HG03135 (cell line): ENCODE data around the gene SPCS1.
A peak's percentile ranks its signal among the peaks of the same experiment; 100 is the strongest.

Experiments
- ATAC-seq: cut with Tn5 transposase; IDR thresholded peaks from one replicate; pipeline ENCODE4 v1.9.1; 2021; ENCODE audit warnings: mild to moderate bottlenecking, moderate library complexity; ENCODE audit not compliant: unreplicated experiment

SPCS1 gene

GRCh38 chr3:52694528-52695189 lies 11.2 kb upstream of the SPCS1 start:
- ATAC-seq: no peak

- ATAC-seq: no peak
Observed at GRCh38 chr3:52695798-52696671, 9.9 kb upstream of the SPCS1 start.

GRCh38 chr3:52696830-52697631 lies 8.9 kb upstream of the SPCS1 start:
- ATAC-seq: no peak

GRCh38 chr3:52697632-52697965 lies 8.3 kb upstream of the SPCS1 start:
- ATAC-seq: no peak

- no peak for ATAC-seq
Observed at GRCh38 chr3:52703341-52703740, 2.6 kb upstream of the SPCS1 start.

GRCh38 chr3:52704611-52705437 lies 1.1 kb upstream of the SPCS1 start:
- ATAC-seq: no peak

GRCh38 chr3:52705438-52705687 lies 543 bp upstream of the SPCS1 start:
- peak; percentile 36 for ATAC-seq

- ATAC-seq: no peak
Observed at GRCh38 chr3:52707585-52707984, 1.7 kb downstream of the SPCS1 start.

GRCh38 chr3:52710512-52710911 lies 4.6 kb downstream of the SPCS1 start:
- no peak for ATAC-seq

GRCh38 chr3:52712291-52713212 lies 6.6 kb downstream of the SPCS1 start:
- no peak for ATAC-seq

GRCh38 chr3:52714335-52715302 lies 8.7 kb downstream of the SPCS1 start:
- no peak for ATAC-seq

GRCh38 chr3:52715714-52716305 lies 9.9 kb downstream of the SPCS1 start:
- ATAC-seq: no peak

- ATAC-seq: no peak
Observed at GRCh38 chr3:52719618-52720017, 13.7 kb downstream of the SPCS1 start.

- ATAC-seq: no peak
Observed at GRCh38 chr3:52721002-52721729, 15.3 kb downstream of the SPCS1 start.

GRCh38 chr3:52721730-52722008 lies 15.8 kb downstream of the SPCS1 start:
- no peak for ATAC-seq

GRCh38 chr3:52722491-52722890 lies 16.6 kb downstream of the SPCS1 start:
- no peak for ATAC-seq

GRCh38 chr3:52723935-52724334 lies 18.0 kb downstream of the SPCS1 start:
- ATAC-seq: no peak

GRCh38 chr3:52724511-52724910 lies 18.6 kb downstream of the SPCS1 start:
- ATAC-seq: no peak
